GM19193 (cell line): Measurements from ENCODE around the gene OR4D6.

Source experiments
- POLR2A ChIP-seq: IDR thresholded peaks from 4 replicates; pipeline ENCODE4 v1.6.1; 2011; ENCODE audit not compliant: insufficient read depth, insufficient read length; ENCODE audit errors: extremely low read depth

OR4D6 gene

GRCh38 chr11:59473015-59473414 is 16.3 kb downstream of the OR4D6 start, which contains the start of gene OR4D10:
Gene OR4D10 (plus strand): TSS chr11:59473315. CDS start chr11:59477430, 4,115 bp downstream.
- TF ChIP-seq POLR2A = no peak

GRCh38 chr11:59475176-59475575 is 18.4 kb downstream of the OR4D6 start:
- TF ChIP-seq POLR2A = no peak

GRCh38 chr11:59479906-59480305 is 23.1 kb downstream of the OR4D6 start:
- no peak for TF ChIP-seq POLR2A

- TF ChIP-seq POLR2A = no peak
Measured at GRCh38 chr11:59480359-59480758, 23.6 kb downstream of the OR4D6 start.

- TF ChIP-seq POLR2A = no peak
Measured at GRCh38 chr11:59501931-59502330, 45.2 kb downstream of the OR4D6 start.

GRCh38 chr11:59503276-59503675 is 46.5 kb downstream of the OR4D6 start, which contains the start of gene OR4D11:
Gene OR4D11 (plus strand): TSS chr11:59503576. CDS start chr11:59503576, 0 bp downstream.
- no peak for TF ChIP-seq POLR2A
